ENCODE data around the gene KLC1. TPM values are rescaled to one million over a fixed set of nuclear protein-coding genes. Genes with fewer than 3 reads are reported as not detected.

Gene KLC1
- total RNA-seq, 4 donors from 2014 or later: 205 to 427 (median 291) TPM

DNA sequence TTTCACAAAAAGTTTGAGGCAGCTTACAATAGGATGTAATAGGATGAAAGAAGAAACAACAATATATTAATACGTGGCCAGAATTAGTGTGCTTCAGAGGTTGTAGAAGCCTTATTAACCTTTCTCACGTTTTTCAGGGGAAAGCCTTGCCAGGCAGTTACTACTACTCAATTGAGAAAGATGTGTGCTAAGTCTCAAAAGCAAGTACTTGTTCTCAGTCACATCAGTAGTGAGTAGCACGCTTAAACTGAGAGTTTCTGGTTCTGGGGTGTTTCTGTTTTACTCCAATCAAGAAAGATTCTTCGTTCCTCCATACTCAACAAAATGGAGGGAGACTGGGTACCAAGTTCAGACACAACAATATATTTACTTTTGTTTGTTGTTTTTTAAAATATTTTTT is 38.7 kb downstream of the KLC1 start:
- Histone ChIP-seq H3K4me3 (no peak overlapping the region), H3K27ac (no peak overlapping the region), H3K9me3 (no peaks in the 10 kb centered on the region), H3K4me1 (peaks cover 0 to 5% (median 0%) of the 10 kb centered on the region in 4 donors), H3K27me3 (no peaks in the 10 kb centered on the region), H3K36me3 (peaks cover 0 to 81% (median 31%) of the 10 kb centered on the region in 4 donors)
- 80 to 82% methylated on average over 3 to 4 of the region's 4 CpGs for WGBS, 2 donors (ENCODE audit: low coverage in 1 of 2)
- intact Hi-C loops (cut with DNase I; ENCODE audit: low total_unique reads) (no loop called here), in situ Hi-C loops (cut with MboI; ENCODE audit: low pct_ligation_motif_present in 1 of 4, low pct_unique_long_range_greater_than_20kb in 1 of 4, low sequenced_read_pairs in 3 of 4) (no loop called here)
- TF ChIP-seq, protein P1, sequence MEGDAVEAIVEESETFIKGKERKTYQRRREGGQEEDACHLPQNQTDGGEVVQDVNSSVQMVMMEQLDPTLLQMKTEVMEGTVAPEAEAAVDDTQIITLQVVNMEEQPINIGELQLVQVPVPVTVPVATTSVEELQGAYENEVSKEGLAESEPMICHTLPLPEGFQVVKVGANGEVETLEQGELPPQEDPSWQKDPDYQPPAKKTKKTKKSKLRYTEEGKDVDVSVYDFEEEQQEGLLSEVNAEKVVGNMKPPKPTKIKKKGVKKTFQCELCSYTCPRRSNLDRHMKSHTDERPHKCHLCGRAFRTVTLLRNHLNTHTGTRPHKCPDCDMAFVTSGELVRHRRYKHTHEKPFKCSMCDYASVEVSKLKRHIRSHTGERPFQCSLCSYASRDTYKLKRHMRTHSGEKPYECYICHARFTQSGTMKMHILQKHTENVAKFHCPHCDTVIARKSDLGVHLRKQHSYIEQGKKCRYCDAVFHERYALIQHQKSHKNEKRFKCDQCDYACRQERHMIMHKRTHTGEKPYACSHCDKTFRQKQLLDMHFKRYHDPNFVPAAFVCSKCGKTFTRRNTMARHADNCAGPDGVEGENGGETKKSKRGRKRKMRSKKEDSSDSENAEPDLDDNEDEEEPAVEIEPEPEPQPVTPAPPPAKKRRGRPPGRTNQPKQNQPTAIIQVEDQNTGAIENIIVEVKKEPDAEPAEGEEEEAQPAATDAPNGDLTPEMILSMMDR (IDR thresholded peaks at IDR 0.05): no peak
- TF ChIP-seq POLR2A (IDR thresholded peaks at IDR 0.05) (no peak), EP300 (IDR thresholded peaks at IDR 0.05; ENCODE audit: low read depth) (no peak), POLR2AphosphoS5 (IDR thresholded peaks at IDR 0.05) (no peak)
- no peak for DNase-seq

DNA sequence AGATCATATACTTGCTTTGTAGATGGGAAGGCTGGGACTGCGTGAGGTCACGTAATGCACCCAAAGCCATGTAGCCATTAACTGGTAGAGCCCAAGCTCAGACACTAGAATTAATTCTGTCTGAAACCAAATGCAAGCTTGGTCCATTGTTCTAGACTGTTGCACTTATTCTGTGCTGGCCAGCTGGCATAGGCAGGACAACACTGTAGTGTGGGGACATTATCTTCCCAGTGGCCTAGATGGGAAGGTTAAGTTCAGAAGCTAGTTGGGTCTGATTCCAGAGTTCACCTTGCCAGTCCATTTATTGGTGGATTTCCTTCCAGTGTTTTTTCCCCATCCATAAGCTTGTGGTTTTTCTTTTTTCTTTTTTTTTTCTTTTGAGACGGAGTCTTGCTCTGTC is 39.1 kb downstream of the KLC1 start:
- intact Hi-C loops (cut with DNase I; ENCODE audit: low total_unique reads) (no loop called here), in situ Hi-C loops (cut with MboI; ENCODE audit: low pct_ligation_motif_present in 1 of 4, low pct_unique_long_range_greater_than_20kb in 1 of 4, low sequenced_read_pairs in 3 of 4) (no loop called here)
- H3K27me3 ChIP-seq: no peaks in the 10 kb centered on the region
- no peak overlapping the region for H3K4me3 ChIP-seq
- peaks cover 0 to 5% (median 0%) of the 10 kb centered on the region in 4 donors for H3K4me1 ChIP-seq
- no peak for DNase-seq
- 100% methylated on average over 3 of the region's 3 CpGs for WGBS, 2 donors (ENCODE audit: low coverage in 1 of 2)
- no peaks in the 10 kb centered on the region for H3K9me3 ChIP-seq
- H3K27ac ChIP-seq: no peak overlapping the region
- no peak for TF ChIP-seq EP300 (IDR thresholded peaks at IDR 0.05; ENCODE audit: low read depth)
- no peak for TF ChIP-seq POLR2A (IDR thresholded peaks at IDR 0.05)
- TF ChIP-seq POLR2AphosphoS5 (IDR thresholded peaks at IDR 0.05): no peak
- TF ChIP-seq, protein P1 (IDR thresholded peaks at IDR 0.05): no peak
- peaks cover 2 to 83% (median 33%) of the 10 kb centered on the region in 4 donors for H3K36me3 ChIP-seq

DNA sequence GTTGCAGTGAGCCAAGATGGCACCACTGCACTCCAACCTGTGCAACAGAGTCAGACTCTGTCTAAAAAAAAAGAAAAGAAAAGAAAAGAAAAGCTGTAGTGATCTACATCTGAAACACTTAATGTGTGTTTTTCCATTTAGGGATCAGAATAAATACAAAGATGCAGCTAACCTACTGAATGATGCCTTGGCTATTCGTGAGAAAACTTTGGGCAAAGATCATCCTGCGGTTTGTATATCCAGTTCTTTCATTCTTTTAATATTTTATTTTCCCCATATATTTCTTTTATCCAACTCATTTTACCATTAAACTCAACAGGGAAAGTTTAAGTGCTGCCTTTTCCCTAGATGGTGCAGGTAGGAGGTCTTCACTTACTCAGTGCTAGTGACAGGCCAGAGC is 40.4 kb downstream of the KLC1 start:
- no peak overlapping the region for H3K4me3 ChIP-seq
- intact Hi-C loops (cut with DNase I; ENCODE audit: low total_unique reads): no loop called here
- H3K36me3 ChIP-seq: peaks cover 2 to 85% (median 41%) of the 10 kb centered on the region in 4 donors
- H3K4me1 ChIP-seq: no peaks in the 10 kb centered on the region
- WGBS, 2 donors (ENCODE audit: low coverage in 1 of 2): 90 to 95% methylated on average over 2 of the region's 2 CpGs
- no peak for DNase-seq
- in situ Hi-C loops (cut with MboI; ENCODE audit: low pct_ligation_motif_present in 1 of 4, low pct_unique_long_range_greater_than_20kb in 1 of 4, low sequenced_read_pairs in 3 of 4): no loop called here
- H3K27me3 ChIP-seq: no peaks in the 10 kb centered on the region
- TF ChIP-seq EP300 (IDR thresholded peaks at IDR 0.05; ENCODE audit: low read depth) (no peak), POLR2AphosphoS5 (IDR thresholded peaks at IDR 0.05) (no peak), POLR2A (IDR thresholded peaks at IDR 0.05) (no peak)
- TF ChIP-seq, protein P1 (IDR thresholded peaks at IDR 0.05): no peak
- H3K9me3 ChIP-seq: no peaks in the 10 kb centered on the region
- no peak overlapping the region for H3K27ac ChIP-seq

DNA sequence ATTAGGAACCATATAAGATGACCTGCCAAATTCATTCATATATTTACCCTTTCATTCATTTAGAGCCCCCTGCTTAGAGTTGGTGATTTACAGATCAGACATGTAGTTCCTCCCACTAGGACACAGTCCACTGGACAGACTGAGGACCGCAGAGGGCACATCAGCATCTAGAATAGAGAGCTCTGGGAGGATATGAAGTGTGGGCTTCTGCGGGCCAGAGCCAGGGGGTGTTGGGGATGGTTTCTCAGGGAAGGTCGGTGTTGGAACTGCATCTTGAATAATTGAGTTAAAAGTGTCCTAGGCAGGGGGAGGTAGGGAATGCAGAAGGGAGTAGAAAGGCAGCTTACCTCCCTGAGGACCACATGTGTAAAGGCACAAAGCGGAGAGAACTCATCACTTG is 42.9 kb downstream of the KLC1 start:
- in situ Hi-C loops (cut with MboI; ENCODE audit: low pct_ligation_motif_present in 1 of 4, low pct_unique_long_range_greater_than_20kb in 1 of 4, low sequenced_read_pairs in 3 of 4): no loop called here
- Histone ChIP-seq H3K27ac (no peak overlapping the region), H3K4me3 (no peak overlapping the region), H3K9me3 (no peaks in the 10 kb centered on the region), H3K4me1 (no peaks in the 10 kb centered on the region), H3K36me3 (peaks cover 2 to 98% (median 54%) of the 10 kb centered on the region in 4 donors), H3K27me3 (no peaks in the 10 kb centered on the region)
- 93 to 100% methylated on average over 1 to 4 of the region's 4 CpGs for WGBS, 2 donors (ENCODE audit: low coverage in 1 of 2)
- TF ChIP-seq EP300 (IDR thresholded peaks at IDR 0.05; ENCODE audit: low read depth) (no peak), POLR2AphosphoS5 (IDR thresholded peaks at IDR 0.05) (no peak), POLR2A (IDR thresholded peaks at IDR 0.05) (no peak)
- TF ChIP-seq, protein P1 (IDR thresholded peaks at IDR 0.05): no peak
- no peak for DNase-seq
- intact Hi-C loops (cut with DNase I; ENCODE audit: low total_unique reads): no loop called here

Measured in transverse colon (tissue), 4 donors.